Caco-2 (cell line): ENCODE results near the gene MTHFSD. TPM values are rescaled to one million over a fixed set of nuclear protein-coding genes. Genes with fewer than 3 reads are reported as not detected.

ENCODE experiments used
- BruUV-seq: library from RNA; stranded (reverse); fragments of 400-500 nt; replicated peaks from 2 replicates; lab custom pipeline; 2021; lab: Mats Ljungman, UMichigan
- CTCF ChIA-PET: fragments of 300-600 bp; sonication (Branson Sonifier 250); formaldehyde crosslinking; loops from one replicate; lab custom pipeline; 2022; ENCODE audit warnings: antibody characterized with exemption; lab: Charles Lee
- POLR2A ChIA-PET: fragments of 300-600 bp; sonication (Branson Sonifier 250); formaldehyde crosslinking; loops from one replicate; lab custom pipeline; 2022; ENCODE audit warnings: antibody characterized with exemption; lab: Charles Lee
- DNase-seq, 2 experiments: peaks; one replicate each; pipeline versions ENCODE4 v3.0.0 to v3.0.0-alpha.2; 2020 to 2022
- H3K27me3 ChIP-seq: replicated peaks from 2 replicates; pipeline ENCODE4 v1.6.0; 2011; ENCODE audit warnings: low read length; ENCODE audit not compliant: control insufficient read depth, insufficient read depth
- H3K36me3 ChIP-seq: 2 replicates; pipeline ENCODE4 v1.5.1; 2011; ENCODE audit warnings: low read length; ENCODE audit not compliant: control insufficient read depth, insufficient read depth
- H3K4me1 ChIP-seq: fragments of 250-450 bp; sonication (Bioruptor Pico); 2 replicates; pipeline ENCODE4 v1.5.1; 2020; ENCODE audit warnings: mild to moderate bottlenecking
- H3K4me3 ChIP-seq: 2 replicates; pipeline ENCODE4 v1.5.1; 2011; ENCODE audit warnings: low read depth, mild to moderate bottlenecking, control low read depth, low read length
- H3K9me3 ChIP-seq: fragments of 250-450 bp; sonication (Bioruptor Pico); 2 replicates; pipeline ENCODE4 v1.5.1; 2020; ENCODE audit warnings: mild to moderate bottlenecking, moderate library complexity
- H3K27ac Mint-ChIP-seq: one replicate; pipeline ENCODE4 v1.8.0; 2022; ENCODE audit warnings: mixed read lengths; ENCODE audit not compliant: unreplicated experiment
- H3K27me3 Mint-ChIP-seq: one replicate; pipeline ENCODE4 v1.8.0; 2022; ENCODE audit warnings: mixed read lengths; ENCODE audit not compliant: insufficient read depth, unreplicated experiment
- H3K36me3 Mint-ChIP-seq: one replicate; pipeline ENCODE4 v1.8.0; 2022; ENCODE audit warnings: mild to moderate bottlenecking, mixed read lengths; ENCODE audit not compliant: insufficient read depth, unreplicated experiment
- H3K4me1 Mint-ChIP-seq: one replicate; pipeline ENCODE4 v1.8.0; 2022; ENCODE audit warnings: low read depth, mixed read lengths; ENCODE audit not compliant: unreplicated experiment
- H3K4me3 Mint-ChIP-seq: one replicate; pipeline ENCODE4 v1.8.0; 2022; ENCODE audit warnings: mild to moderate bottlenecking, moderate library complexity, mixed read lengths; ENCODE audit not compliant: unreplicated experiment
- H3K9me3 Mint-ChIP-seq: one replicate; pipeline ENCODE4 v1.8.0; 2022; ENCODE audit warnings: mixed read lengths; ENCODE audit not compliant: unreplicated experiment
- CTCF ChIP-seq, 2 experiments: fragments of 200-600 bp in 1 of 2; IDR thresholded peaks; 1 replicate in 1 of 2; 2 replicates in 1 of 2; pipeline versions ENCODE4 v1.5.1 to v1.8.0; 2011 to 2022; ENCODE audit warnings: antibody characterized with exemption in 1 of 2, control low read depth in 1 of 2, inconsistent platforms in 1 of 2, low read depth in 1 of 2, low read length in 1 of 2, mild to moderate bottlenecking in 1 of 2, moderate library complexity in 1 of 2; ENCODE audit not compliant: insufficient read depth in 1 of 2, severe bottlenecking in 1 of 2, unreplicated experiment in 1 of 2
- intact Hi-C: fragments of 100-400 bp; cut with micrococcal nuclease; formaldehyde crosslinking; loops from one replicate; pipeline ENCODE4 v1.10.0; 2022; ENCODE audit not compliant: unreplicated experiment
- total RNA-seq: library from RNA; stranded (reverse); gene quantifications from 2 replicates; pipeline ENCODE4 v1.2.3, GENCODE V29; 2022

MTHFSD gene
- total RNA-seq, 1 experiment from 2014 or later: 33.0 TPM

DNA sequence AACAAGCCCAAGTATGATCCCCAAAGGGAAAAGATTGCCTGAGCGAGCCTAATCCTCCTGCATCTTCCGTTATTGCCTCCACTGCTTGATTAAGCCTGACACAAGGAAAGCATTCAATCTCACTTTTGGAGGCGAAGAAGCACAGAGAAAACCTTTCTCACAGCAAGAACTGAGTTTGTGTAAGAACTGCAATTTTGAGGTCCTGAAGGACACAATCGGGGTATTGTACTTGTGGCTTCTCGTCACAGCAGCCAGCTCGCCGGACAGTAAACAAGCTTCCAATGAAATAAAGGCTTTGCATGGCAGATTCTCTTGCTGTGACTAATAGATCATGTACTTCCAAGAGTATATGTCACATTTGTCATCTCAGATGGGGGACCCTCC lies 63.4 kb downstream of the MTHFSD start:
- H3K36me3 Mint-ChIP-seq: no peaks in the 10 kb centered on the region
- H3K9me3 Mint-ChIP-seq: no peaks in the 10 kb centered on the region
- H3K36me3 ChIP-seq: no peaks in the 10 kb centered on the region
- intact Hi-C loops: no loop called here
- no peaks in the 10 kb centered on the region for H3K4me1 ChIP-seq
- DNase-seq: no peak
- H3K27me3 Mint-ChIP-seq: peaks cover 32% of the 10 kb centered on the region
- H3K4me3 Mint-ChIP-seq: no peak overlapping the region
- no TSS peak for BruUV-seq
- no peak overlapping the region for H3K27ac Mint-ChIP-seq
- POLR2A ChIA-PET: no interaction called here
- H3K4me1 Mint-ChIP-seq: no peaks in the 10 kb centered on the region
- H3K27me3 ChIP-seq: peaks cover 5% of the 10 kb centered on the region; the same call in 1 of the 2 replicates
- CTCF ChIA-PET: no interaction called here
- H3K4me3 ChIP-seq: no peak overlapping the region
- no peak for TF ChIP-seq CTCF (IDR thresholded peaks at IDR 0.05; ENCODE audit: insufficient read depth in 1 of 2, low read depth in 1 of 2, low read length in 1 of 2, severe bottlenecking in 1 of 2, unreplicated experiment in 1 of 2)
- H3K9me3 ChIP-seq: no peaks in the 10 kb centered on the region

GRCh38 chr16:86490859-86491639 lies 64.0 kb downstream of the MTHFSD start:
- Mint-ChIP-seq H3K27ac (no peak overlapping the region), H3K9me3 (no peaks in the 10 kb centered on the region), H3K27me3 (peaks cover 33% of the 10 kb centered on the region), H3K4me3 (no peak overlapping the region), H3K36me3 (no peaks in the 10 kb centered on the region), H3K4me1 (no peaks in the 10 kb centered on the region)
- no peak for DNase-seq
- intact Hi-C loops: no loop called here
- no peaks in the 10 kb centered on the region for H3K9me3 ChIP-seq
- ChIA-PET CTCF (no interaction called here), POLR2A (no interaction called here)
- no TSS peak for BruUV-seq
- H3K4me3 ChIP-seq: no peak overlapping the region
- TF ChIP-seq CTCF (IDR thresholded peaks at IDR 0.05; ENCODE audit: insufficient read depth in 1 of 2, low read depth in 1 of 2, low read length in 1 of 2, severe bottlenecking in 1 of 2, unreplicated experiment in 1 of 2): no peak
- H3K27me3 ChIP-seq: peaks cover 5% of the 10 kb centered on the region; the same call in 1 of the 2 replicates
- H3K4me1 ChIP-seq: no peaks in the 10 kb centered on the region
- no peaks in the 10 kb centered on the region for H3K36me3 ChIP-seq

GRCh38 chr16:86485746-86486145 lies 69.3 kb downstream of the MTHFSD start:
- no peak for TF ChIP-seq CTCF (IDR thresholded peaks at IDR 0.05; ENCODE audit: insufficient read depth in 1 of 2, low read depth in 1 of 2, low read length in 1 of 2, severe bottlenecking in 1 of 2, unreplicated experiment in 1 of 2)
- no peak overlapping the region for H3K4me3 ChIP-seq
- peaks cover 12% of the 10 kb centered on the region for H3K9me3 Mint-ChIP-seq
- CTCF ChIA-PET: no interaction called here
- no peaks in the 10 kb centered on the region for H3K27me3 ChIP-seq
- peaks cover 12% of the 10 kb centered on the region for H3K9me3 ChIP-seq
- H3K27ac Mint-ChIP-seq: no peak overlapping the region
- BruUV-seq: no TSS peak
- H3K27me3 Mint-ChIP-seq: peaks cover 14% of the 10 kb centered on the region
- no peaks in the 10 kb centered on the region for H3K4me1 ChIP-seq
- intact Hi-C loops: no loop called here
- H3K4me1 Mint-ChIP-seq: no peaks in the 10 kb centered on the region
- H3K36me3 ChIP-seq: no peaks in the 10 kb centered on the region
- POLR2A ChIA-PET: no interaction called here
- no peak overlapping the region for H3K4me3 Mint-ChIP-seq
- no peaks in the 10 kb centered on the region for H3K36me3 Mint-ChIP-seq
- DNase-seq: no peak
